ENCODE results near the gene OTOF. TPM values are rescaled to one million over a fixed set of nuclear protein-coding genes. Genes with fewer than 3 reads are reported as not detected.

The OTOF gene
- total RNA-seq, 3 donors from 2014 or later, result 0.10 to 0.60 (median 0.18) TPM

DNA sequence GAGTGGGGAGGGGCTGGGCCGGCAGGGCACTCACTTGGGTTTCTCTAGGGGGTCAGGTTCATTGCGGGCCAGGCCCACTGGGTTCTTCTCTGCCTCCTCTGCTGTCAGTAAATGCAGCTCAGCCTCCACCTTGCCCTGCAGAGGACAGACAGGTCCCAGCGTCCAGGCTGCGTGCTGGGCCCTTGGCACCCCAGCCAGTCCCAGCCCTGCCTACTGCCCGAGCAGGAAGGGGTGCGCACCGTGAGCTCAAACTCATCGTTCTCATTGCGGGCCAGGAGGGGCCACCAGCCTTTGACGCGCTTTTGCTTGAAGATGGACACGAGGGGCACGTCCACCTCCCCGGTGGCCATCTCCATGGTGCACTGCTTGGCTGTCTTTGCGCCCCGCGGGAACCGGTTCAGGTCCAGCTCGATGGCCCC lies 17.3 kb downstream of the OTOF start:
- no peak for DNase-seq
- Mint-ChIP-seq H3K36me3 (ENCODE audit: insufficient read depth) (no peaks in the 10 kb centered on the region), H3K9me3 (no peaks in the 10 kb centered on the region), H3K4me3 (no peak overlapping the region), H3K27me3 (ENCODE audit: low read depth) (no peaks in the 10 kb centered on the region), H3K4me1 (ENCODE audit: low read depth) (no peaks in the 10 kb centered on the region)
- ATAC-seq, result no peak

DNA sequence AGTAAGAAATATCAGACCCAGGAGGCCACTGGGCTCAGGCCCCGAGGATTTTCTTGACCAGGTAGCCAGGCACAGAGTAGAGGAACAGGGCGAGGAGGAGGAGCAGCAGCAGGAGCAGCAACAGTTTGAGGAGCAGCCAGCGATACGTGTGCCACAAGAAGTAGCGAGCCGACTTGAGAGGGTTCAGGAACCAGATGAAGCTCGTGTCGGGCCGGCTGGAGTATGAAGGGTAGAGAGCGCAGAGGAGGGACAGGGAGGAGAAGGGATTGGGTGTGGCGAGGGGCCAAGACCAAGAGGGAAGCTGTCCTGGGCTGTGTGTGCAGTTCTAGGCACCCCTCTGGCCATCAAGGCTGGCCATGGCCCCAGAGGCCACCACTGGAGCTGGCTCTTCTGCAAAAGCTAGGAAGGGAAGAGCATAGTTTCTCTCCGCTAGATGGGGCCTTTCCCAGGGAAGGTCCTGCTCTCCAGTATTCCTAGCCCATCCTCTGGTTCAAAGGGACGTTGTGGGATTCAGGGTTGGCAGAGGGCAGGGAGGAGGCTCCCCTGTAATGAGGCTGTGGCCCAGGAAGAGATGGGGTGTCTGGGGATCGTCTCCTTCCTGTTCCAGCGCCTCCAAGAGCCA lies 17.8 kb downstream of the OTOF start:
- Mint-ChIP-seq H3K9me3 (no peaks in the 10 kb centered on the region), H3K4me1 (ENCODE audit: low read depth) (no peaks in the 10 kb centered on the region), H3K27me3 (ENCODE audit: low read depth) (no peaks in the 10 kb centered on the region), H3K4me3 (no peak overlapping the region), H3K36me3 (ENCODE audit: insufficient read depth) (no peaks in the 10 kb centered on the region)
- ATAC-seq, result no peak
- no peak for DNase-seq

DNA sequence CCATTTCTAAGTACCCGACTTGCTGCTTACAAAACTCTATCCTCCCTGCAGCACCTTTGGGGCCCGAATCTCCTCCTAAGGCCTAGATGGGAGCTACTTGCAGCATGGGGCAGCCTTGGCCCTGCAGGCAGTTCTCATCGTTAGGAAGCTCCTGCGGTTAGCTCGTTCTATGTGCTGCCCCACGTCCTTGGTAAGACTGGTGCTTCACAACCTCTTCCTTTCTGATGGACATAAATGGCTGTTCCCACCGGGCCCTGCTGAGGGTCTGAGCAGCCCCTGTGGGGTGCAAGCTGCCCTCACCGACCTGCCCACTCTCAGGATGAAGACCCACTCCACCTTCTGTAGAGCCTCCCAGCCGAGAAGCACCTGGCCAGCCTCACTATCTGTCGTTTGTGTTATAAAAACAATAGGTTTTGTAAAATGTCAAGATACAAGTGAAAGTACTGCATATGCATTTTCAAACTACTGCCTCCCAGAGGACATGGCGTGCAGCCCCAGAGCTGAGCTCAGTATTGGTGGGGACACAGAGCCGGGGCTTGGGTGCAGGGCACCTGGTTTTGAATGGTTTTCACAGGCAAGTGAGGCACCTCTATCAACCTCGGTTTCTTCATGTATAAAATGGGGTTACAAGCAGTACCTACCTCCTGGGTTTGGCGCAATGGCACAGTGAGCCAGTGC lies 19.4 kb downstream of the OTOF start:
- Mint-ChIP-seq H3K9me3 (no peaks in the 10 kb centered on the region), H3K4me3 (no peak overlapping the region), H3K4me1 (ENCODE audit: low read depth) (no peaks in the 10 kb centered on the region), H3K27me3 (ENCODE audit: low read depth) (no peaks in the 10 kb centered on the region), H3K36me3 (ENCODE audit: insufficient read depth) (no peaks in the 10 kb centered on the region)
- DNase-seq (no peak), ATAC-seq (no peak)

DNA sequence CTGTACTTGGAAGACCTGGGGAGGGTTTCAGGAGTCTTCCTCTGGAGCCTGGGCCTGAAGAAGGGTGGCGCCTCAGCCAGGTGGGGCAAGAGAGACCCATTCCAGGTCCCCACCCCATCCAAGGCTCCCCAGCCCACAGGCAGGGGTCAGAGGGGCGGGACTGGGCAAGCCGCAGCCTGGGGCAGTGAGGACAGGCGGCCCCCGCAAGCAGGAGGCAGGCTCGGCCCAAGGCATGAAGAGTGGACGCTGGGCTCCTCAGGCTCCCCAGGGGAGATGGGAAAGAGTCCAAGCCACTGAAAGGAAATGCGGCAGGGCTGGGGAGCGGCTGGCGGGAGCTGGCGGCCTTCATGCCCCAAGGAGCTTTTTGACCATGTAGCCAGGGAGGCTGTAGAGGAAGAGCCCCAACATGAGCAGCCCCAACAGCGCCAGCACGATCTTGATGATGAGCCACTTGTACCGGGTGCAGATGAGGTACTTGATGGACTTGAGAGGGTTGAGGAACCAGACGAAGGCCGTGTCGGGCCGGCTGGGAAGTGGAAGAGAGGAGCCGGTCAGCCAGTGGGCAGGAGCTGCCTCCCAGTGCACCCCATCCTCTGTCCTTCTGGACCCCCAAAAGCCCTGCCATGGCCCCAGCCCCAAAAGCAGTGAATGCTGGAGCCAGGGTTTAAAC lies 20.1 kb downstream of the OTOF start:
- ATAC-seq, result no peak
- Mint-ChIP-seq H3K9me3 (no peaks in the 10 kb centered on the region), H3K27me3 (ENCODE audit: low read depth) (no peaks in the 10 kb centered on the region), H3K4me3 (no peak overlapping the region), H3K4me1 (ENCODE audit: low read depth) (no peaks in the 10 kb centered on the region), H3K36me3 (ENCODE audit: insufficient read depth) (no peaks in the 10 kb centered on the region)
- no peak for DNase-seq

DNA sequence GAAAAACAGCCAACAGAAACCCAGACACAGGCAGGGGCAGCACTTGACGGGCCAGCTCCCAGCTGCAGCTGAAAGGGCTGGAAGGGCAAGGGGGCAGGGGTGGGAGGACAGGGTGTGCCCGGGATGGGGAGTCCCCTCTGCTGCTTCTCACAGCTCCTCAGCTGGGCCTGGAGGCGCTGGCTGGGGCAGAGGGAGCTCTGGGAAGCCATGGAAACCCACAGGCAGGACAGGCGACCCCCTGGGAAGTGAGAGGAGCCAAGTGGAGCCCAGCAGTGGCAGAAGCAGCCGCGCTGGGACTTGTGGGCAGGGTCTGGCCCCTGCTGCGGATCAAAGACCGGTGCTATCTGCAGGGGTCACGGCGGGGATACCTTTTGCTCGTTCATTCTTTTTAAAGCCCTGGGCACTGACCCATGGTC lies 20.7 kb downstream of the OTOF start:
- H3K4me3 Mint-ChIP-seq, result no peak overlapping the region
- no peaks in the 10 kb centered on the region for H3K9me3 Mint-ChIP-seq
- H3K27me3 Mint-ChIP-seq (ENCODE audit: low read depth), result no peaks in the 10 kb centered on the region
- H3K4me1 Mint-ChIP-seq (ENCODE audit: low read depth), result no peaks in the 10 kb centered on the region
- no peaks in the 10 kb centered on the region for H3K36me3 Mint-ChIP-seq (ENCODE audit: insufficient read depth)
- ATAC-seq, result no peak
- DNase-seq, result no peak

DNA sequence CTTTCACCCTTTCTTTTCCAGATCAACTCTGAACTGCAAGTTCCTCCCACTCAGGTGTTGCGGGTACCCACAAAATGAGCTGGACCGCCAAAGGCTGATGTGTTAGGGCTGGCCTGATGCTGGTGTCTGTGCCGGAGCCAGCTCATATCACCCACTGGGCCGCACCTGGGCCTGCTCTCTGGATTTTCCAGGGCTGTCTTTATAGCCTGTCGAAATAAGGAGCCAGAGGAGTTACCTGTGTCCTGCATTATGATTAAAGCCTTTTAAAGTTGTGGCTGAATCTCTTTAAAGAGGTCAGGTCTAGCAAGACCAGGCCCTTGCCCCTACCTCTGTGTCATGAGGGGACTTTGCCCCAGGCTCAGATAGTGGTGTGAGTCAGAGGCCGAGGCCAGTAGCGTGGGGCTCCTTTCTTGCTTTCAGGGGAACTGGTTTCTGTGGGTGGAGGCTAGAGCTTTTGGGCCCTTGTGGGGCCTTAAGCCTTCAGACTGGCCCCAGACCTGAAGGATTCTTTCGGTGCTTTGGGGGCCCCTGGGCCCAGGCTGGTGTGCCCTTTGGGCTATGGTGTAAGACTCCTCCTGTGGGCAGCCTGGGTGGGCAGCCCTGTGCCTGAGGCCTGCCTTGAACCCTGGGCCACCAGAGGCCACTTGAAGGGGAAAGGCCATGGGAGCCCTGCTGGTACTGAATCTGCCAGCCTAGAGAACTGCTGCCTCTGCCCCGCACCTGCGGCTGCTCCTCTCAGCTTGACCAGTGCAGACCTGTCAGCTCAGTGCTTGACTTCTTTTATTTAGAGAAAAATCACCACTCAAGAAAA lies 21.3 kb downstream of the OTOF start:
- H3K4me1 Mint-ChIP-seq (ENCODE audit: low read depth), result no peaks in the 10 kb centered on the region
- H3K36me3 Mint-ChIP-seq (ENCODE audit: insufficient read depth), result no peaks in the 10 kb centered on the region
- ATAC-seq (no peak), DNase-seq (no peak)
- H3K27me3 Mint-ChIP-seq (ENCODE audit: low read depth), result no peaks in the 10 kb centered on the region
- H3K9me3 Mint-ChIP-seq, result no peaks in the 10 kb centered on the region
- H3K4me3 Mint-ChIP-seq, result no peak overlapping the region

DNA sequence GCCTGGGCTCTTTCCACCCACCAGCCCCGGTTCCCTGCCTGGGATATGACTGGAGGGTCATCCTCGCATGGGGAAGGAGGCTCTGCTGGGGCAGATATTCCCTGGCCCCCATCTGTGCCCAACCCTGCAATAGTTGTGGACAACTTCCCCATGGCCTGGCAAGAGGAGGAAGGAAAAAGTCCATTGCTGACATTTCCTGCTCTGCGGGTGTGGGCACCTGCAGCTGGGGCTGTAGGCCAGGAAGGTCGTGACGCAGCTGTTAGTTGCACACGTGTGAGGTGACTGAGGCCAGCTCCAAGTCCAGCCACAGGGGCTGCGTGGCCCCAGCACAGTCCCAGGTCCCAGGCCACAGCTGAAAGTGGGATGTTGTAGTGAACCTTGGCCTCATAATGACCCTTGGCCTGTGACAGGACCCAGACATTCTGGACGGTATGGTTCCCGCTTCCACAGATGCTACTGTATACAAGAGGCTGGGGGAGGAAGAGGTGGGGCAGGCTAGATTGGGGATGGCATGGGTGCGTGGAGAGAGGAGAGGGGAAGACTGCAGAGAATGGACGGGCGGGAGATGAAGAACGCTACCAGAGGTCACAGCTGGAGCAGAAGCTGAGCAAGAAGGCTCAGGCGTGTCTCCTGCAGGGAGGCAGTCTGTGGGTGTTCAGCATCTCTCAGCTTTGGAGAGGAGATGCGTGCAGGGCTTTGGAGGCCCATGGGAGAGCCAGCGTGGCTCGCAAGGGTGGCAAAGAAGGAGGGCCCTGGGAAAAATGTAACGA lies 22.1 kb downstream of the OTOF start:
- no peak for ATAC-seq
- no peaks in the 10 kb centered on the region for H3K4me1 Mint-ChIP-seq (ENCODE audit: low read depth)
- H3K27me3 Mint-ChIP-seq (ENCODE audit: low read depth), result no peaks in the 10 kb centered on the region
- no peak for DNase-seq
- H3K9me3 Mint-ChIP-seq, result no peaks in the 10 kb centered on the region
- H3K36me3 Mint-ChIP-seq (ENCODE audit: insufficient read depth), result no peaks in the 10 kb centered on the region
- H3K4me3 Mint-ChIP-seq, result no peak overlapping the region

DNA sequence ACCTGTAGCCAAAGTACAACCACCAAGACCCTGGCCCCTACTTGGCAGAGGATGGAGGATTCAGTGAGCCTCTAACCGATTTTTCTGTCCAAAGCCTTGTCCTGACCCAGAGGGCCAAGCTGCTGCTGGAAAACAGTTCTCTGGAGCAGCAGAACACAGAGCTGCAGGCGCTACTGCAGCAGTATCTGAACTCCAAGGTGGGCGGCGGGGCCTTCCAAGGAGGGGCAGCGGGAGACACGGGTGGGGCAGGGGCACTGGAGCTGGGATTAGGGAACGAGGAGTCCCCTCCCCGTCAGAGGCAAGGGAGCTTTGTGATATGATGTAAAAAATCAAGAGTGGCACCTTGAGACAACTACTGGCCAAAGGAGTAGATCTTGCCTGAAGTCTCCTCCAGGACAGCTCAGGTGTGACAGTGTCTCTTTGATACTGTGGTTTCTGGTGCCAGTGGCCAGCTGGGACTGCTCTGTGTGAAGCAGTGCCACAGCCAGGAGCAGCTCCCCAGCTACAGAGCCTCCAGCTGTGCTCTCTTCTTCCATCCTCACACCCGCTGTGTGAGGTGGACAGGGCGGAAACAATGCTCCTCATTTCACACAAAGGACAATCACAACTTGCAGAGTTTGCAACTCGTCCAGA lies 22.8 kb downstream of the OTOF start:
- no peak for DNase-seq
- ATAC-seq, result no peak
- Mint-ChIP-seq H3K4me1 (ENCODE audit: low read depth) (no peaks in the 10 kb centered on the region), H3K4me3 (no peak overlapping the region), H3K36me3 (ENCODE audit: insufficient read depth) (no peaks in the 10 kb centered on the region), H3K9me3 (no peaks in the 10 kb centered on the region), H3K27me3 (ENCODE audit: low read depth) (peaks cover 2% of the 10 kb centered on the region)

DNA sequence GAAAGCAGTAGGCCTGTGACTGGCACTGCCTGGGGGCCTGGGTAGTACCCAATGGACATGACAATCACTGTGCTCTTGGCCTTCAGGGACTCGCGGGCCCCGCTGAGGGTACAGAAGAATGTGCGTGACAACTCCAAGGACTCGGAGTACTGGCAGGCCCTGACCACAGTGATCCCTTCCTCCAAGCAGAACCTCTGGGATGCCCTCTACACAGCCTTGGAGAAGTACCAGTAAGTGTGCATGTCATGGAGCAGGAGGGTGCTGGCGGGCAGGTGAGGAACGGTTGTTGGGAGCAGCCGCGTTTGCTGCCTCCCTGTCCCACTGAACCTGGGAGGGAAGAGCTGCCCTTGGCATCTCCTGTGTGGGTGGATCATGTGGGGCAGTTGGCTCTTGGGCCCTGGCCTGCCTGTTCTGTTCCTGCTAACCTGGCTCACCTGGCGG lies 23.3 kb downstream of the OTOF start:
- DNase-seq (no peak), ATAC-seq (no peak)
- Mint-ChIP-seq H3K27me3 (ENCODE audit: low read depth) (peaks cover 2% of the 10 kb centered on the region), H3K4me3 (no peak overlapping the region), H3K9me3 (no peaks in the 10 kb centered on the region), H3K36me3 (ENCODE audit: insufficient read depth) (no peaks in the 10 kb centered on the region), H3K4me1 (ENCODE audit: low read depth) (no peaks in the 10 kb centered on the region)

DNA sequence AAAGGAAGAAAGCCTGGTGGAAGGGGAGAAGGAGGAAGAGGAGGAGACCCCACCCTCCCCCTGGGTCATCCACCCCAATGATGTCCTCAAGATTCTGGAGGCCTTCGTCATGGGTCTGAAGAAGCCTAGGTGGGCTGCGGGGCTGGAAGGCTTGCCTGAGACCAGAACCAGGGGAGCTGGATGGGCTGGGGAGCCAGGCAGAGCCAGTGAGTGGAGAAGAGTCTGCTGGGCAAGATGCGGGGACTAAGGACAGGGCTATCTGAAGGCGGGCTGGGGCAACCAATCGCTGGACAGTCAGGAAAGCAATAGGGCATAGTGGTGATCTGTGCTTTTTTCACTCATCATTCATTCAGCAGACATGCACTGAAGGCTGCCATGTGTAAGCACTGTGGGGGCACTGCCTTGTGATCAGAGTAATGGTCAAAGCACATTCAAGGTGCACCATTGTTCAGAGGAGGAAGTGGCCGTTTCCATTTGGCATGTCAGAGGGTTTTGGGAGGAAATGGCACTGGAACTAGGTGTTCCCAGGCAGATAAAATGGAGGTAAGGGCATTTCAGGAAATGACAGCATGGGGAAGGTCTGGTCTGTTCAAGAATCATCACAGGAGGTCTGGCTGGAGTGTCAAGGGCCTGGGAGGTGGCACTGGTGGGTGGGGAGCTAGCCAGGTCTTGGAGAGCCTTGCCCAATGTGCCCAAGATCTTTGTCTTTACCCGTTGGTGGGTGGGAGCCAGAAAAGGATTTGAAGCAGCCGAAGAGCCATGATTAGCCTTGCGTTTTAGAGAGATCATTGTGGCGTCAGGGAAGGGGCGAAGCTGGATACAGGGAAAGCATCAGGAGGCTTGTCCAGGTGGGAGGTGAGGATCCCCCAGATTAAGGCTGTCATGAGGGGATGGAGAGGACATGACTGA lies 24.2 kb downstream of the OTOF start:
- Mint-ChIP-seq H3K4me3 (no peak overlapping the region), H3K36me3 (ENCODE audit: insufficient read depth) (no peaks in the 10 kb centered on the region), H3K9me3 (no peaks in the 10 kb centered on the region), H3K27me3 (ENCODE audit: low read depth) (peaks cover 2% of the 10 kb centered on the region), H3K4me1 (ENCODE audit: low read depth) (no peaks in the 10 kb centered on the region)
- no peak for DNase-seq
- ATAC-seq, result no peak

DNA sequence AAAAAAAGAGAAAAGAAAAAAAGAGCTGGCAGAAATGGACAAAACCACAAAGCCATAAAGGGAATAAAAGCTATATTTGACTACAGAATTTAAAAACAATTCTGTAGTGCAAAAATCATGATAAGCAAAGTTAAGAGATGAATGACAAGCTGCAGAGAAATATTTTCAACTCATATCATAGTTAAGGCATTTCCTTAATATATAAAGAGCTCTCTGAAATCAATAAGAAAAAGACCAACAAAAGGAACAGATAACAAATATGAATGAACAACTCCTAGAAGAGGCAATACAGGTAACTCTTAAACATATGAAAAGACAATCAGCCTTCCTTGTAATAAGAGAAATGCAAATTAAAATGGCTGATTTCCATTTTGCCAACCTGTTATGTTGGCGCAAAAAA lies 26.2 kb downstream of the OTOF start:
- H3K36me3 Mint-ChIP-seq (ENCODE audit: insufficient read depth), result no peaks in the 10 kb centered on the region
- no peaks in the 10 kb centered on the region for H3K4me1 Mint-ChIP-seq (ENCODE audit: low read depth)
- no peak overlapping the region for H3K4me3 Mint-ChIP-seq
- DNase-seq (no peak), ATAC-seq (no peak)
- no peaks in the 10 kb centered on the region for H3K9me3 Mint-ChIP-seq
- H3K27me3 Mint-ChIP-seq (ENCODE audit: low read depth), result peaks cover 2% of the 10 kb centered on the region

DNA sequence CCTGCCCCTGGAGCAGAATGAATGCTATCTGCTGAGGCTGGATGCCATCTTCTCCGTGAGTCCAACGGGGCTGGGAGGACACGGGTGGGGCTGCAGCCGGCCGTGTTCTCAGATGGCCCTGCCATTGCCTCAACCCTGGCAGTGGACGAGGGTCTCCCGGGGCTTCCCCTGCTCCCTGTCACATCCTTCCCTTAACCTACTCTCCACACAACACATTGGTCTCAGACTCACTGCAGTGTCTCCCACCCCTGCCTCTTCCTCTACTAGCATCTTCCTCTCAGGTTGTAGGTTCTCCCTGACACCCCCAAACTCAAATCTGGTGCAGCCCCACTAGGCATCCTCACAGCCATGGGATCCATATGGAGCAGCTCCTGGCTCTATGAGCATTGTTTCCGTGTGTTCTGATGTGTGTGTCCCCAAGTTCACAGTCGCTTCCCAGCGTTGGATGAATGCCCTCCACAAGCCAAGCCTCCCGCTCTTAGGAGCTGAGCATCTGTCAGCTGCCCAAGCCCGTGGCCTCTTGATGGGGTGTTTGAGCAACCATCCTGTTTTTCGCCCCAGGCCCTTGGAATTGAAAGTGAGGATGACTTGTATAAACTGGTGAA lies 27.8 kb downstream of the OTOF start:
- Mint-ChIP-seq H3K36me3 (ENCODE audit: insufficient read depth) (no peaks in the 10 kb centered on the region), H3K9me3 (no peaks in the 10 kb centered on the region), H3K4me1 (ENCODE audit: low read depth) (no peaks in the 10 kb centered on the region), H3K4me3 (no peak overlapping the region), H3K27me3 (ENCODE audit: low read depth) (peaks cover 2% of the 10 kb centered on the region)
- DNase-seq (no peak), ATAC-seq (no peak)

All from activated T-cell treated with anti-CD3 and anti-CD28 coated beads, Interleukin-2, amount 50 U/mL, for 4 hours (primary cell).